Measurements from ENCODE around the gene KCNH1.

GRCh38 chr1:210764536-210764935 is 369.4 kb downstream of the KCNH1 start:
- no peak for TF ChIP-seq CTCF (IDR thresholded peaks at IDR 0.05 in 2 of 3, conservative IDR thresholded peaks at IDR 0.05 in 1 of 3; ENCODE audit: control insufficient read depth in 2 of 3, extremely low read depth in 1 of 3, insufficient read depth in 1 of 3, low read depth in 3 of 3, low read length in 3 of 3)
- no peak for TF ChIP-seq RAD21 (IDR thresholded peaks at IDR 0.05; ENCODE audit: insufficient read depth, low read depth, low read length)
- no peak for TF ChIP-seq NR2C1 (IDR thresholded peaks at IDR 0.05)
- no peak for TF ChIP-seq TCF7 (IDR thresholded peaks at IDR 0.05; ENCODE audit: borderline replicate concordance)
- no peak for TF ChIP-seq STAT1 (conservative IDR thresholded peaks at IDR 0.05)
- no peak for TF ChIP-seq MAX (IDR thresholded peaks at IDR 0.05; ENCODE audit: low read depth, low read length)
- TF ChIP-seq ATF7 (IDR thresholded peaks at IDR 0.05; ENCODE audit: low read depth): no peak
- TF ChIP-seq HSF1 (IDR thresholded peaks at IDR 0.05; ENCODE audit: low read depth, low read length): no peak

All from GM12878 (cell line).